NCI-H82 (cell line): ENCODE data around the gene ZNF556.

Source experiments
- DNase-seq: peaks from one replicate; lab custom pipeline; 2025; lab: John Stamatoyannopoulos, UW

The ZNF556 gene

DNA sequence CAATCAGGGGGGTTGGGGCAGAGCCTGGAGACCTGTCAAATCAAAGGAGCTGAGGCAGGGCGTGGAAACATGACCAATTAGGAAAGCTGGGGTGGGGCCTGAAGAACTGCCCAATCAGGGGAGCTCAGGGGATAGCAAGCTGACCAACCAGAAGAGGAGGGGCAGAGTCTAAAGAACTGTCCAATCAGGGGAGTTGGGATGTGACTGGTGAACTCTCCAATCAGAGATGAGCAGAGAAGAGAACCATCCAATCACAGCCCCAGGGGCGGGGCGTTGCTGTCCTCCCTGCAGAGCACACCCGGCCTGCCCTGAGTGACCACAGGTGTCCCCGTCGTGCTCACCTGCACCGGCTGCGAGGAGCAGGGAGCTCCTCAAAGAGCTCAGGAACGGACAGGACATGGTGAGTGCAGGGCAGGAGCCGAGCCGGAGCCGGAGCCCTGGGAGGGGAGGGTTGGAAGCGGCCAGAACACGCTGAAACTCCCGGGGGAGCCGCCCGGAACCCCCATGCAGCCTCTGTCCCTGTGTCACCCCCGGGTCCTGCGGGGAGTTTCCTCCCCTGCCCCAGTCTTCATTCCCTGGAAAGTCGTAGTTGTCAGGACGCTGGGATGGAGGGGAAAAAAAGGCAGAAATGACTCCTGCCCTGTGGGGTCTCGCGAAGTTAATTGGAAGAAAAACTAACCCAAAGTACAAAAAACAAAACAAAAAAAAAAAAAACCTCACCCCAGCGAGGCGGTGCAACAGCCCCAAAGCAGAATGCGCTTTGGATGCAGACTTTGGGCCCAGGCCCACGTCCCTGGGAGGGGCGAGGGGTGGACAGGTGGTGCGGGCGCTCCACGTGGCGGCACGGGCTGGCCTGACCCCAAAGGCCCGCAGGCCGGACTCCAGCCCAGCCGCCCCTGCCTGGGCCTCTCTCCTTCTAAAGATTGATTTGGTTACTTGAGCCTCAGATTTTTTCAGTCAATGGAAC lies at the start of gene ZNF556:
ZNF556 (plus strand) TSS at position 311 of the 967 bp plus-strand sequence; CDS start at position 398, 87 bp downstream.
- DNase-seq: peak; percentile 85

DNA sequence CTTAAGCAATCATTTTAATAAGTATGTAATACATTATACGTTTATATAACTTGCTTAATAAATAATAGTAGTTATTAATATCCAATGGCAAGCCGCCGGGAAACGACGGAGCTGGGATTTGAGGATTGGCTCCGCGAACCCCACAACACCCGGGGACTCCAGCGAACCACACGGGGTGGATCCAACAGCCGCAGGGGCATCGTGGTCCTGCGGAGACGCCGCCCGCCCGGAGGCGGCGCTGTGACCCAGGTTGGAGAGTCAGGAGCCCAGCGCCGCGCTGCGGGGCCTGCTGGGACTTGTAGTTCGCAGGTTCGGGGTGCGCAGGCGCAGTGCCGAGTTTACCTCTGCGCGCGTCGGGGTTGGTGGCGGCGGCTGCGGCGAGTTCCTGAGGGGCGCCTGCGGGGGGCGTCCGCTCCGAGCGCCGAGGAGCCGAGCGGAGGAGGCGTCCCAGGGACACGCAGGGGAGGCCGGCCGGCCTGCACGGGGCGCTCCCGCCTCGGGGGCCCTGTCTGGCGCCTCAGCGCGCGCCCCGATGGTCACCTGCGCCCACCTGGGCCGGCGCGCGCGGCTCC lies 47.5 kb upstream of the ZNF556 start, which contains the start of gene ZNF554:
ZNF554 (plus strand) TSS at position 329 of the 572 bp plus-strand sequence; CDS start at position 533, 204 bp downstream.
- peak; percentile 97 for DNase-seq

DNA sequence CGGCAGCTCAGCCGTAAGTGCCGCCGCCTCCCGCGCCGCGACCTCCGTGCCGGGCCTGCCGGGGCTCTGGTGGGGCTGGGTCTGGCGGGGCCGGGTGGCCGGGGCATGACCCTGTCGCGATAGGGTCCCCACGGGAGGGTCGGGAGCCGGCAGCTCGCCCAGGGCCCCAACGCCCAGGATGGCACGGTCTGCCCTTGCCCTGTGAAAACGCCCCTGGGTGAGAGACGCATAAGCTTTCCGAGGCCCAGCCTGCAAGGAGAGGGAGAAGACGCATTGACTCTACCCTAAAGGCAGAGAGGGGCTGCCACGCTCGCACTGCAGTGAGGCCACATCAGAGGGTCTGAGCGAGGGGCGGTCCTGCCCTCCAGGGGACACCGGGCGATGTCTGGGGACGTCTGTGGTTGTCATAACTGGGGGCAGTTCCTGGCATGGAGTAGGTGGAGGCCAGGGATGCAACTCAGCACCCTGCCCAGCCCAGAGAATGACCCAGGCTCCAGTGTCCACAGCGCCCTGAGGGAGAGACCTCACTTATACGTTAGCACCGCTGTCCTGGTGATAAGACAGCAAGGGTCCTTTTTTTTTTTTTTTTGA lies 46.9 kb upstream of the ZNF556 start:
- peak; percentile 26 for DNase-seq

DNA sequence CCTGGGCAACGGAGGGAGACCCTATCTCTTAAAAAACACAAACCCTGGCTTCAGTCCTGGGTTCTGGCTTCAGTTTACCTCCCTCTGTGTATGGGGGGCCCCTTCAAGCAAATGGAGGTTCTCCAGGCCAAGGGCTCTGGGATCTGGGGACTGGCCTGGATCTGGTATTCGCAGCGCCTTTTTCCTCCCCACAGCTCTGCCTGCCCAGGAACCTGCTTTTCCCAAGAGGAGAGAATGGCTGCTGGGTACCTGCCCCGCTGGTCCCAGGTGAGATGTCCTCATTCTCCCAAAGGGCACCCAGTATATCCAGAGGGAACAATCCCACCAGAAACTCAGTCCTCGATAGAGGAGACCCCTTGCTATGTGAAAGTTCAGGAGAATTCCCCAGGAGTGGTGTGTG lies 44.3 kb upstream of the ZNF556 start:
- DNase-seq: no peak

DNA sequence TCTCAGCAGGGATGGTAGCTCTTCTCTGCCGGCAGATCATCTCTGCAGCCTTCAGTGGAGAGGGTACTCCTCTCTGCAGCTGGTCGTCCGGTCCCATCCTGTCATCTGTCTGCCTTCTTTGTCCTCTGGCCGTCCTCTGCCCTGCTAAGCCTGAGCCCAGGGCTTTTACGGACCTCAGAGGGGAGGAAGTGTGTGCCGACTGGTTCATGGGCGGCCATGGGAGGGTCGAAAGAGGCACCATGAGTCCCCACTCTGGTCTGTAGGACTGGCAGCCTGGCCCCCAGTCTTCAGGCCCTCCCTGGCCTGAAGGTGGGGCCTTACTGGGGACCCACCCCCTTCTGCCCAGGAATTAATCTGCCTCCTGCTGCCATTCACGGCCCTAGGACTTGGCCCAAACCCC lies 43.5 kb upstream of the ZNF556 start:
- DNase-seq: no peak

DNA sequence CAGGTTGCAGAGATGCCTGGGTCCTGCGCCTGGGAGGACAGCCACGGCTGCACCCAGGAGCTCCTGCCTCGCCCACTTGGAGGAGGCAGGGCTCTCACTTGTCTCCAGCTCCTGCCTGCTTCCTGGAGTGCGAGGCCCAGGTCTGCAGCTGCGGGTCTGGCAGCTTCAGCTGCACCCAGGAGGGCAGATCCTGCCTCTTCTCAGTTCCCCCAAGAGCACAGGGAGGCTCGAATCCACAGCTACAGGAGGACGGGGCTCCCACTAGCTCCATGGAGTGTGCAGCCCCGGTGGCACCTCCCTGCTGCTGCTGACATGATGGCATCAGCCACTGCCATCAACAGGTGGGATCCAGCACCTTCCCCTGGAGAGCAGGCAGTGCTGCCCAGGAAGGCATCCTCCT lies 43.0 kb upstream of the ZNF556 start:
- no peak for DNase-seq

DNA sequence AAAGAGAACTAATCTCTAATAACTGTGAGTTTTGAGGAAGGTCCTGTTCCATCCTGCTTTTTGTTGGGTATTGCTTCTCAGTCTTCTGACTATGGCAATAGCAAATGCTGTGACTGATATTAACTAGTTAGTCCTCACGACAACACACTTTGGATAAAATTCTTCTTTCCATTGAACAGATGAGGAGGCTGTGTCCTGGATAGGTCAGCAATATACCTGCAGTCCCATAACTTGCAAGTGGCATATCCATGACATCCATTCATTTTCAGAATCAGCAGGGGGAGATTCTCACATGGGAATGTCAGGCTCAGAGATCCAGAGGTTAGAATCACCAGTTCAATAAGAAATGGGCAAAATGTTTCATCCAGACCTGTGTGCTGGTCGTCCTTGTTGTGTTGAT lies 40.1 kb upstream of the ZNF556 start:
- DNase-seq: no peak

DNA sequence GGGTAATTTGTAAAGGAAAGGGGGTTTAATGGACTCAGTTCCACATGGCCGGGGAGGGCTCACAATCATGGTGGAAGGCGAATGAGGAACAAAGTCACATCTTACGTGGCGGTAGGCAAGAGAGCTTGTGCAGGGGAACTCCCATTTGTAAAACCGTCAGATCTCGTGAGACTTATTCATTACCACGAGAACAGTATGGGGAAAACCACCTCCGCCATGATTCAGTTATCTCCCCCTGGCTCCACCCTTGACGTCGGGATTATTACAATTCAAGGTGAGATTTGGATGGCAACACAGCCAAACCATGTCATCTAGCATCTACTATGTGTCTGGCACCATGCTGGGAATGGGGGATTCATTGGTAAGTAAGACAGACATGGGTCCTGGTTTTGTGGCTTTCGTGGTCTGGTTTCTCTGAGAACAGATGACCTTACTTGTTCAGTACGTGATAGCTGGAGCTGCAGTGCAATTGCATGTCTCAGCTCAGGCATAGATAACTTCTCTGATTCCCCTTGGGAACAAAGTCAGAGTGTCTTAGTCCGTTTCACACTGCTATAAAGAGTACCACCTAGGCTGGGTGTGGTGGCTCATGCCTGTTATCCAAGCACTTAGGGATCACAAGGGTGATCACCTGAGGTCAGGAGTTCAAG lies 39.2 kb upstream of the ZNF556 start:
- DNase-seq: no peak

DNA sequence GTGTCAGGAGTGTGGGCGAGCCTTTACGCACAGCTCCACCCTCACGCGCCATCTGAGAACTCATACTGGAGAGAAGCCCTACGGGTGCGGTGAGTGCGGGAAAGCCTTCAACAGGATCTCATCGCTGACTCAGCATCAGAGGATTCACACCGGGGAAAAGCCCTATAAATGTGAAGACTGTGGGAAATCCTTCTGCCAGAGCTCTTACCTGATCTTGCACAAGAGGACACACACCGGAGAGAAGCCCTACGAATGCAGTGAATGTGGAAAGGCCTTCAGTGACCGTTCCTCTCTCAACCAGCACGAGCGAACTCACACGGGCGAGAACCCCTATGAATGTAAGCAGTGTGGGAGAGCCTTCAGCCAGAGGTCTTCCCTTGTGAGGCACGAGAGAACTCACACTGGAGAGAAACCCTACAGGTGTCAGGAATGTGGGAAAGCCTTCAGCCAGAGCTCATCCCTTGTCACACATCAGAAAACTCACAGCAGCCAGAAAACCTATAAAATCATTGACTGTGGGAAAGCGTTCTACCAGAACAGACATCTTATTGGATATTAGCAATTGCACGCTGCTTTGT lies 32.8 kb upstream of the ZNF556 start:
- no peak for DNase-seq

DNA sequence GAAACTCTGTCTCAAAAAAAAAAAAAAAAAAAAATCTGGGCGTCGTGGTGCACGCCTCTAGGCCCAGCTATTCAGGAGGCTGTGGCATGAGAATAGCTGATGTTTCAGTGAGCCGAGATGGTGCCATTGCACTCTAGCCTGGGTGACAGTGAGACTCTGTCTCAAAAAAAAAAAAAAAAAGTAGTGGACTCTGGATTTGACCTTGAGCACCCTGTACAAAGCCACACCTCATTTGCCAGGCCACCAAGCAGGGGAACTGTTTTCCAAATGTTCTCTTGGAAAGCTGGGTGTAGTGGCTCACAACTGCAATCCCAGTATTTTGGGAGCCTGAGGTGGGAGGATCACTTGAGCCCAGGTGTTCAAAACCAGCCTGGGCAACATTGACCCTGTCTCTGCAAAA lies 29.7 kb upstream of the ZNF556 start:
- no peak for DNase-seq

DNA sequence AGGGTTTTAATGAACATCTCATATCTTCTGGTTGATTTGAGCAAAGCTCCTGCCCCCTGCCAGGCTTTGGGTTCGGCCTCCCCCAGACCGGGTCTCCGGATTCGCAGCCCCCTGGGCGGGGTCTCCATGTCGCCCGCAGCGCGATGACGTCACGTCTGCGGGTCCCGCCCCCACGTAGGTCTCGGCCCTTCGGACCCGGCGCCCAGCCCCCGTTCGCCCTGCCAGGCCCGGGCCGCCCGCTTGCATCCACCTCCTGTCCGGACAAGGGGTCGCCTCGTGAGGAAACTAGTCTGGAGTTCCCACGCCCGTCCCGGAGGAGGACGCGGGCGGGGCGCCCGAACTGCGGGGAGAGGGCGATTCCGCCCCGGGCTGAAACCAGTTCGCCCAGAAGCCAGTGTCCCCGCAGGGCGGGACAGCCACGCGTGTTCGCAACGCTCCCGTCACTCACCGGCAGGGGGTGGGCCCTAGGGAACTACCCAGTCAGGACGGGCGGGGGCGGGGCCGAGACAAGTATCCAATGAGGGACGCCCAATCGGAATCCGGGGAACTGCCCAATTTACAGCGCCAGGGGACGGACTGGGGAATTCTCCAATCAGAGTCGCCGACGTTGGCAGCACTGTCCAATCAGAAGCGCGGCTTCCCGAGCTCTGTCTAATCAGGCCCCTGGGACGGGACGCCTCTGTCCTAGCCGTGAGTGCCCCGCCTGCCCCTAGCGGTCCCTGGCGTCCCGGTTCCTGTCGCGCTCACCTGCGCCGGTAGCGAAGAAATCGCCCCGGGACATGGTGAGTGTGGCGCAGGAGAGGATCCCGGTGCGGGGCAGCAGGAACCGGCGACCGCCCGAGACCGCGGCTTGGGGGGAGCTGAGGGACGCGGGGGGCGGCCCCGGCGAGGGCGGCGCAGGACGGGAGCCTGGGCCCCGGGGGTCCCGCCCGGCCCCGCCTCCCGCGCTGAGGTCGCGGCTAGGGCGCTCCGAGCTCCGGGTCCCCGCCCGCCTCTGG lies 26.0 kb upstream of the ZNF556 start, which contains the start of gene ZNF555:
ZNF555 (plus strand) TSS at position 682 of the 998 bp plus-strand sequence; CDS start at position 780, 98 bp downstream.
- DNase-seq: peak; percentile 98

DNA sequence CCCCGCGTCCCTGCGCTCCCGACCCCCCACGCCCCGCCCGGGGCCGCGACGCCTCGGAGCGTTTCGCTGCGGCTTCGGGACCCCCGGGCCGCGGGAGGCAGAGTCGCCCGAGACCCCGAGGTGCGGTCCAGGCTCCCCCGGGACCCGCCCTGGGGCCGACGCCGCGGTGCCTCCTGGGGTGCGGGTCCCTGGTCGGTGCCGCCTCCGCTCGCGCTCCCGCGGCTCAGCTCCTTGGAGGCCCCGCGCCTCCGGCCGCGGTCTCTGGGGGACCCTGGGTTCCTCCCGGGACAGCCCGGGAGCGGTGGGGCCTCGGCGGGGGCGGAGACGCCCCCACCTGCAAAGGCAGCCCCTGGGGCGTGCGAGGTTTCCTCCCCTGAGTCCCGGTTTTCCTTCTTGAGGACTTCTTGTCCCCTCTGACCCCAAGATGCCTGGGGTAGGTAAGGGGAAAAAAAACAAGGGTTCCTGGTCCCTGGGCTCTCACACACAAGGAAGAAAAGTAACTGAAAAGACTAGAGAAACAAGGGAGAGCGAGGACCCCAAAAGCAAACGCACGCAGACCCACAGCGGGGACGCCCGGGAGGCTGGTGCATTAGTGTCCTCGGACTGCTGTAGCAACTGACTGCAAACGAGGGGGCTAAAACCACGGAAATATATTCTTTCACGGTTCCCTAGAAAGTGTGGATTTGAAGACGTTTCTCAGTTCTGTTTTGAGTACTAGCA lies 25.1 kb upstream of the ZNF556 start:
- no peak for DNase-seq

DNA sequence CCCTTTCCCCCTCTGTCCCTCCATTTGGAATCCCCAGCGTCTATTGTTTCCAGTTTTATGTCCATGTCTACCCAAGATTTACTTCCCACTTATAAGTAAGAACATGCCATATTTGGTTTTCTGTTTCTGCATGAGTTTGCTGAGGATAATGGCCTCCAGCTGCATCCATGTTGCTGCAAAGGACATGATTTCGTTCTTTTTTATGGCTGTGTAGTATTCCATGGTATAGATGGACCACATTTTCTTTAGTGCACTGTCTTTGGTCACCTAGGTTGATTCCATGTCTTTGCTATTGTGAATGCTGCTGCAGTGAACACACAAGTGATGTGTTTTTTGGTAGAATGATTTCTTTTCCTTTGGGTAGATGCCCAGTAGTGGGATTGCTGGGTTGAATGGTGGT lies 22.0 kb upstream of the ZNF556 start:
- DNase-seq: no peak

DNA sequence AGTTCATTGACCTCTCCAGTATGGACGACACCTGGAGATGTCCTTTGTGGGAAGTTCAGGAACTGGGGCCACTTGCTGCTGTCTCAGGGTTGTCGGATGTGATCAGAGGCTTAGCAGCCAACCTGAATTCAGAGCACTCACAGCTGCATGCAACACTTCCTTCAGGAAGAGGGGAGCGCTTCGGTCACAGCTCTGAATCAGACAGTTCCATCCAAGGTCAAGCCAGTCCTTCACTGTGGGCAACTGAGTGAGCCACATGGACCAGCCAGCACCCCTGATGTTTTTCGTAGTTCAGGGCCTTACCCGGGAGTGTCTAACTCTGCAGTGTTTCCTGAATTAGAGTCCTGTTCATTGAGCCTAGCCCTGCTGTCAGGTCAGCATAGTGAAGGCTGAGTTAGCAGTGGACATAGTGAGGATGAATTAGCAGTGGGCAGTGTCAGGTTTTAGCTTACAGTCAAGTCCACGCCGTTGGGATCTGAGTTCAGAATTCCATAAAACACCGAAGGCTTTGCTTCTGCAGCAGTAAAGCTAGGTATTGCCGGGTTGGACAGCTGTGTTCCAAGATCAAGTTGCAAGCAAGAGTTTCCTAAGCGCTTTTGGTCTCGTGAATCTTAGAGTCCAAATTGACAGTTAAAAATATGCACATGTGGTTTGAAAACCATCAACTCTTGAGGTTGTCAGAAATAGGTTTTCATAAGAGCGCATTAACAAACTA lies 20.8 kb upstream of the ZNF556 start:
- no peak for DNase-seq

DNA sequence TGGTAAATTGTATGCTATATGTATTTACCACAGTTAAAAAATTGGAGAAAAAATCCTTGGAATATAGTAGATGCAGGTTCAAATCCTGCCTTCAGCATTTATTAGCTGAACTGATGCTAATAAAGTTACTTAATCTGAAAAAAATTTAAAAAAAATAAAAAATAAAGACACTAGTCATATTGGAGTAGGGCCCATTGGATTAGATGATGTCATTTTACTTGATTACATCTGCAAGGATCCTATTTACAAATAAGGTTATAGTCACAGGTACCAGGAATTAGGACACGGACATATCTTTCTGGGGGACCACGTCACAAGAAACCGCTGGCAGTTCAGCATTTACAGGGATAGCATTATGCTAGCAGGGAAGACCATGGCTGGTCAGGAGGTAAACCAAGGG lies 19.6 kb upstream of the ZNF556 start:
- DNase-seq: no peak

DNA sequence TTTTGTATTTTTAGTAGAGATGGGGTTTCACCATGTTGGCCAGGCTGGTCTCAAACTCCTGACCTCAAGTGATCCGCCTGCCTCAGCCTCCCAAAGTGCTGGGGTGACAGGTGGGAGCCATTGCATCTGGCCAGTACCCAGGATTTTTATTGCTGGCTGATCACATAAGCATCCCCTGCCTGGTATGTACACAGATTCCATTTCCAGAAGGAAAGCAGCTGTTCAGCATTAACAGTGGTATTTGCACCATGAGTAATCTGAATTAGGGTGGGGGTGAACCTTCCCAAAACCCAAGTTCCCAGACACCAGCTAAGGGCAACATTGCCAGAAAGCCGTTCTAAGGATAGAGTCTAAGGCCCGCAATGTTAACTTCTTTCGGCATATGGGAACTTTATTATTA lies 18.5 kb upstream of the ZNF556 start:
- no peak for DNase-seq

DNA sequence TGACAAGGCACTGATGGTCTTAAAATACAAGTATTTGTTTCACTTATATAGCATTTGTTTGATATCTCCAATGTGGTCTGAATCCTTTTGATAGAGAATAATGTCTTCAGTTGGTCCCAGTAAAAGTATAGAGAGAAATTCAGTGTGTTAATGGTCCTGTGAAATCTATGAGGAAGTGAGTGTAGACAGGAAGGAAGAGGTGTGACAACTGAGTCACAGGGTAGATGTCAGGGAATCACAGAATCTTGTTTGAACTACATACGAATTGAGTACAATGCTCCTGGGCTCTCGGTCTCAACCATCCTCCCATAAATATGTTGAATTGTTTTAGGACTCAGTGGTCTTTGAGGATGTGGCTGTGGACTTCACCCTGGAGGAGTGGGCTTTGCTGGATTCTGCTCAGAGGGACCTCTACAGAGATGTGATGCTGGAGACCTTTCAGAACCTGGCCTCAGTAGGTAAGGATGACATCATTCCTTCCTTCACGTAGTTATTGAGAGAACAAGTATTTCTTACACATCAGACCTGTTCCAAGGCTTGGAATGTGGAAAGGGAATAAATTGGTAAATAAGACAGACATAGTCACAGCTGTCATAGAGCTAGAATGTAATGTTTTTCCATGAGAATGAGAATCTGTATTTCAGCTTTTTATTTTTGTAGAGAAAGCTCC lies 16.7 kb upstream of the ZNF556 start:
- no peak for DNase-seq

DNA sequence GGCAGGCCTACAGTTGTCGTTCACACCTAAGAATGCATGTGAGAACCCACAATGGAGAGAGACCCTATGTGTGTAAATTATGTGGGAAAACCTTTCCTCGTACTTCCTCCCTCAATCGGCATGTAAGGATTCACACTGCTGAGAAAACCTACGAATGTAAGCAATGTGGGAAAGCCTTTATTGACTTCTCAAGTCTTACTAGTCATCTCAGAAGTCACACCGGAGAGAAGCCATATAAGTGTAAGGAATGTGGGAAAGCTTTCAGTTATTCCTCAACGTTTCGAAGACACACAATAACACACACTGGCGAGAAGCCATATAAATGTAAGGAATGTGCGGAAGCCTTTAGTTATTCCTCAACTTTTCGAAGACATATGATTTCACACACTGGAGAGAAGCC lies 14.5 kb upstream of the ZNF556 start:
- no peak for DNase-seq
